Liver (tissue), 3 donors: Measurements from ENCODE around the gene DDX39A.

Experiments used
- CTCF ChIP-seq: fragments of 150-350 bp; IDR thresholded peaks from 2 replicates; pipeline ENCODE4 v1.5.1; 2017; ENCODE audit warnings: improper control_type of control experiment, low read depth, low read length; ENCODE audit not compliant: missing input control
- EGR1 ChIP-seq, 2 donors: IDR thresholded peaks; 2 replicates each; pipeline ENCODE4 v1.6.1; 2016 to 2018; ENCODE audit warnings: antibody characterized with exemption in 2 of 2, low read depth in 2 of 2
- FOXA1 ChIP-seq: IDR thresholded peaks from 2 replicates; pipeline ENCODE4 v1.6.1; 2016; ENCODE audit warnings: antibody characterized with exemption
- GABPA ChIP-seq, 2 donors: IDR thresholded peaks in 1 of 2; conservative IDR thresholded peaks in 1 of 2; 2 replicates each; pipeline ENCODE4 v1.6.1; 2016; ENCODE audit warnings: antibody characterized with exemption in 2 of 2, mild to moderate bottlenecking in 1 of 2, moderate library complexity in 1 of 2
- HNF4A ChIP-seq, 2 donors: conservative IDR thresholded peaks; 2 replicates each; pipeline ENCODE4 v1.6.1; 2016; ENCODE audit warnings: antibody characterized with exemption in 2 of 2, mild to moderate bottlenecking in 2 of 2
- JUND ChIP-seq, 2 donors: IDR thresholded peaks; 2 replicates each; pipeline ENCODE4 v1.6.1; 2016; ENCODE audit warnings: antibody characterized with exemption in 2 of 2
- MAX ChIP-seq: IDR thresholded peaks from 2 replicates; pipeline ENCODE4 v1.6.1; 2016; ENCODE audit warnings: antibody characterized with exemption
- RAD21 ChIP-seq, 2 donors: IDR thresholded peaks; 2 replicates each; pipeline ENCODE4 v1.6.1; 2016; ENCODE audit warnings: antibody characterized with exemption in 2 of 2, mild to moderate bottlenecking in 2 of 2
- REST ChIP-seq: IDR thresholded peaks from 2 replicates; pipeline ENCODE4 v1.6.1; 2016; ENCODE audit warnings: antibody characterized with exemption, mild to moderate bottlenecking
- TAF1 ChIP-seq: conservative IDR thresholded peaks from 2 replicates; pipeline ENCODE4 v1.6.1; 2016; ENCODE audit warnings: antibody characterized with exemption, mild to moderate bottlenecking
- YY1 ChIP-seq: IDR thresholded peaks from 2 replicates; pipeline ENCODE4 v1.6.1; 2016; ENCODE audit warnings: antibody characterized with exemption, mild to moderate bottlenecking
- ZBTB33 ChIP-seq: IDR thresholded peaks from 2 replicates; pipeline ENCODE4 v1.6.1; 2016; ENCODE audit warnings: antibody characterized with exemption
- donor health status: healthy.
- donor health status: healthy.

- TF ChIP-seq REST (no peak), EGR1 (IDR thresholded peaks at IDR 0.05; ENCODE audit: low read depth in 2 of 2) (no peak), CTCF (no peak), RAD21 (IDR thresholded peaks at IDR 0.05) (no peak), MAX (no peak), YY1 (no peak), ZBTB33 (no peak), TAF1 (no peak), JUND (IDR thresholded peaks at IDR 0.05) (peak in 1 of 2 donors; percentile 87), GABPA (IDR thresholded peaks at IDR 0.05 in 1 of 2, conservative IDR thresholded peaks at IDR 0.05 in 1 of 2) (no peak), HNF4A (conservative IDR thresholded peaks at IDR 0.05) (no peak), FOXA1 (no peak)
Observed at GRCh38 chr19:14383661-14384555, 35.2 kb downstream of the DDX39A start.
